HepG2 (cell line): ENCODE data around the gene RABGAP1. TPM values are rescaled to one million over a fixed set of nuclear protein-coding genes. Genes with fewer than 3 reads are reported as not detected.

Experiments used
- HES4 ChIP-seq: sonication (generic); formaldehyde crosslinking; IDR thresholded peaks from 2 replicates; pipeline ENCODE4 v1.9.0; 2021; ENCODE audit warnings: mild to moderate bottlenecking, missing genetic modification reagents, borderline replicate concordance
- HNF4G ChIP-seq, 2 experiments: sonication (generic) in 1 of 2; formaldehyde crosslinking in 1 of 2; IDR thresholded peaks; 2 replicates each; pipeline versions ENCODE4 v1.4.0 to v1.6.1; 2011 to 2020; ENCODE audit warnings: borderline replicate concordance in 2 of 2, low read depth in 2 of 2, mild to moderate bottlenecking in 2 of 2, low read length in 1 of 2, missing genetic modification reagents in 1 of 2, moderate library complexity in 1 of 2
- IRF2 ChIP-seq: IDR thresholded peaks from 2 replicates; pipeline ENCODE4 v1.6.1; 2018; ENCODE audit warnings: missing genetic modification reagents, missing compliant biosample characterization
- NCOA1 ChIP-seq: sonication (generic); formaldehyde crosslinking; IDR thresholded peaks from 2 replicates; pipeline ENCODE4 v1.9.0; 2021; ENCODE audit warnings: missing genetic modification reagents
- PHF21A ChIP-seq: sonication (generic); formaldehyde crosslinking; IDR thresholded peaks from 2 replicates; pipeline ENCODE4 v1.5.0; 2020; ENCODE audit warnings: mild to moderate bottlenecking, missing genetic modification reagents
- SATB2 ChIP-seq: sonication (generic); formaldehyde crosslinking; IDR thresholded peaks from 2 replicates; pipeline ENCODE4 v1.5.0; 2020; ENCODE audit warnings: missing genetic modification reagents
- SMAD1 ChIP-seq: sonication (generic); formaldehyde crosslinking; IDR thresholded peaks from 2 replicates; pipeline ENCODE4 v1.4.0; 2020; ENCODE audit warnings: missing genetic modification reagents, low read depth, mild to moderate bottlenecking, borderline replicate concordance
- STAG1 ChIP-seq: sonication (generic); formaldehyde crosslinking; IDR thresholded peaks from 2 replicates; pipeline ENCODE4 v1.4.0; 2020; ENCODE audit warnings: missing genetic modification reagents
- ZFX ChIP-seq: sonication (generic); formaldehyde crosslinking; IDR thresholded peaks from 2 replicates; pipeline ENCODE4 v1.4.0; 2020; ENCODE audit warnings: mild to moderate bottlenecking, low read depth, missing genetic modification reagents, moderate library complexity
- ZNF10 ChIP-seq: sonication (generic); formaldehyde crosslinking; IDR thresholded peaks from 2 replicates; pipeline ENCODE4 v1.4.0; 2020; ENCODE audit warnings: mild to moderate bottlenecking, low read depth, missing genetic modification reagents, borderline replicate concordance
- ZNF558 ChIP-seq: sonication (generic); formaldehyde crosslinking; IDR thresholded peaks from 2 replicates; pipeline ENCODE4 v1.9.0; 2022; ENCODE audit warnings: mild to moderate bottlenecking, missing genetic modification reagents, borderline replicate concordance
- ZNF678 ChIP-seq: sonication (generic); formaldehyde crosslinking; IDR thresholded peaks from 2 replicates; pipeline ENCODE4 v1.4.0; 2020; ENCODE audit warnings: mild to moderate bottlenecking, missing genetic modification reagents
- ZNF703 ChIP-seq: sonication (generic); formaldehyde crosslinking; IDR thresholded peaks from 2 replicates; pipeline ENCODE4 v1.5.1; 2020; ENCODE audit warnings: missing genetic modification reagents, mild to moderate bottlenecking, moderate library complexity, borderline replicate concordance
- polyA plus RNA-seq, 8 experiments: library from polyadenylated mRNA; depleted of rRNA in 3 of 8; stranded (reverse) in 7 of 8; unstranded in 1 of 8; fragments of >200 nt; fragmentation: Illumina TruSeq in 4 of 8; extraction: Trizol in 4 of 8; gene quantifications; 2 replicates each; pipeline versions ENCODE4 v1.2.1 to v1.2.3, GENCODE V29; 2011 to 2016; ENCODE audit warnings: low read depth in 4 of 8, missing spikeins in 1 of 8, mixed read lengths in 1 of 8; ENCODE audit not compliant: insufficient read depth in 1 of 8
- total RNA-seq, 5 experiments: library from RNA; depleted of rRNA; stranded (reverse); fragments of >200 nt; fragmentation: Illumina TruSeq; extraction: Trizol; gene quantifications; 2 replicates each; pipeline ENCODE4 v1.2.3, GENCODE V29; 2016; ENCODE audit warnings: low read depth in 1 of 5
- TF ChIP-seq, protein P1 (sequence below): IDR thresholded peaks from 2 replicates; pipeline ENCODE4 v1.6.1; 2016; ENCODE audit warnings: mild to moderate bottlenecking
- TF ChIP-seq, protein P2 (sequence below): IDR thresholded peaks from 2 replicates; pipeline ENCODE4 v1.6.1; 2012; ENCODE audit warnings: low read depth, low read length, improper control_type of control experiment
- TF ChIP-seq, protein P3 (sequence below), 2 experiments: sonication (generic) in 1 of 2; formaldehyde crosslinking in 1 of 2; IDR thresholded peaks; 2 replicates each; pipeline versions ENCODE4 v1.5.1 to v1.6.1; 2011 to 2020; ENCODE audit warnings: borderline replicate concordance in 1 of 2, low read depth in 1 of 2, low read length in 1 of 2, mild to moderate bottlenecking in 1 of 2, missing genetic modification reagents in 1 of 2, moderate library complexity in 1 of 2
- TF ChIP-seq, protein P4 (sequence below): sonication (generic); formaldehyde crosslinking; IDR thresholded peaks from 2 replicates; pipeline ENCODE4 v1.4.0; 2020; ENCODE audit warnings: missing genetic modification reagents, borderline replicate concordance
- TF ChIP-seq, protein P5 (sequence below): sonication (generic); formaldehyde crosslinking; IDR thresholded peaks from 2 replicates; pipeline ENCODE4 v1.5.0; 2020; ENCODE audit warnings: missing genetic modification reagents
- TF ChIP-seq, protein P6 (sequence below): sonication (generic); IDR thresholded peaks from 2 replicates; pipeline ENCODE4 v1.6.1; 2016; ENCODE audit warnings: low read depth, borderline replicate concordance

Gene RABGAP1
- total and polyA plus RNA-seq, 2 of the 13 experiments (the other 11 are each of a cell fraction or from before 2014, with no cell fraction given) = 19.1 to 19.3 TPM

DNA sequence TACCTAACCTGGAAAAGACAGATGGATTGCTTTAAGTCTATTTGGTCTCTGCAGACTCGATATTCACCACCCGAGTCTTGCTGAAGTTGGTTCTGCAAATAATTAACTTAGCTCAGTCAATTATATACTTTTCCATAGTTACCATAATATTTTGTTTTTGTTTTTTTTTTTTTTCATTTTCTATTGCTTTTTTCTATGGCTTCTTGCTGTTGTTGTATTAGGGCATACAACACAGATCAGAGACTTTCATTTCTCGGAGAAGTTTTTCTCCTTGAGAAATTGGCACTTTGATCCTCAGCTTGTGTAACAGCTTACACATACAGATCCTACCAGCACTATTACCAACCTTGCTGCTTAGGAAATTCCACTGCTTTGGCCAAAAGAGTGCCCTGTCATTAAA lies 180.6 kb downstream of the RABGAP1 start (continued):
- TF ChIP-seq IRF2 = no peak
- TF ChIP-seq ZNF10 (CRISPR knock-in tag) = no peak
- no peak for TF ChIP-seq ZNF678 (CRISPR knock-in tag)
- no peak for TF ChIP-seq PHF21A
- TF ChIP-seq ZNF558 = no peak
- no peak for TF ChIP-seq SMAD1 (CRISPR knock-in tag)
- TF ChIP-seq HNF4G (IDR thresholded peaks at IDR 0.05; ENCODE audit: borderline replicate concordance, low read depth, low read length) = 0 out of 2 replicates have a peak, but pooled peaks have one; percentile 29
- no peak for TF ChIP-seq HNF4G (CRISPR knock-in tag; IDR thresholded peaks at IDR 0.05; ENCODE audit: borderline replicate concordance, low read depth)
- TF ChIP-seq SATB2 (CRISPR knock-in tag) = no peak
- TF ChIP-seq, protein P1, sequence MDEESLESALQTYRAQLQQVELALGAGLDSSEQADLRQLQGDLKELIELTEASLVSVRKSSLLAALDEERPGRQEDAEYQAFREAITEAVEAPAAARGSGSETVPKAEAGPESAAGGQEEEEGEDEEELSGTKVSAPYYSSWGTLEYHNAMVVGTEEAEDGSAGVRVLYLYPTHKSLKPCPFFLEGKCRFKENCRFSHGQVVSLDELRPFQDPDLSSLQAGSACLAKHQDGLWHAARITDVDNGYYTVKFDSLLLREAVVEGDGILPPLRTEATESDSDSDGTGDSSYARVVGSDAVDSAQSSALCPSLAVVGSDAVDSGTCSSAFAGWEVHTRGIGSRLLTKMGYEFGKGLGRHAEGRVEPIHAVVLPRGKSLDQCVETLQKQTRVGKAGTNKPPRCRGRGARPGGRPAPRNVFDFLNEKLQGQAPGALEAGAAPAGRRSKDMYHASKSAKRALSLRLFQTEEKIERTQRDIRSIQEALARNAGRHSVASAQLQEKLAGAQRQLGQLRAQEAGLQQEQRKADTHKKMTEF (CRISPR knock-in tag) = no peak
- TF ChIP-seq, protein P2, sequence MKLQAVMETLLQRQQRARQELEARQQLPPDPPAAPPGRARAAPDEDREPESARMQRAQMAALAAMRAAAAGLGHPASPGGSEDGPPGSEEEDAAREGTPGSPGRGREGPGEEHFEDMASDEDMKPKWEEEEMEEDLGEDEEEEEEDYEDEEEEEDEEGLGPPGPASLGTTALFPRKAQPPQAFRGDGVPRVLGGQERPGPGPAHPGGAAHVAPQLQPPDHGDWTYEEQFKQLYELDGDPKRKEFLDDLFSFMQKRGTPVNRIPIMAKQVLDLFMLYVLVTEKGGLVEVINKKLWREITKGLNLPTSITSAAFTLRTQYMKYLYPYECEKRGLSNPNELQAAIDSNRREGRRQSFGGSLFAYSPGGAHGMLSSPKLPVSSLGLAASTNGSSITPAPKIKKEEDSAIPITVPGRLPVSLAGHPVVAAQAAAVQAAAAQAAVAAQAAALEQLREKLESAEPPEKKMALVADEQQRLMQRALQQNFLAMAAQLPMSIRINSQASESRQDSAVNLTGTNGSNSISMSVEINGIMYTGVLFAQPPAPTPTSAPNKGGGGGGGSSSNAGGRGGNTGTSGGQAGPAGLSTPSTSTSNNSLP = peak; percentile 55; the same call in 1 of the 2 replicates
- TF ChIP-seq, protein P3, sequence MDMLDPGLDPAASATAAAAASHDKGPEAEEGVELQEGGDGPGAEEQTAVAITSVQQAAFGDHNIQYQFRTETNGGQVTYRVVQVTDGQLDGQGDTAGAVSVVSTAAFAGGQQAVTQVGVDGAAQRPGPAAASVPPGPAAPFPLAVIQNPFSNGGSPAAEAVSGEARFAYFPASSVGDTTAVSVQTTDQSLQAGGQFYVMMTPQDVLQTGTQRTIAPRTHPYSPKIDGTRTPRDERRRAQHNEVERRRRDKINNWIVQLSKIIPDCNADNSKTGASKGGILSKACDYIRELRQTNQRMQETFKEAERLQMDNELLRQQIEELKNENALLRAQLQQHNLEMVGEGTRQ (IDR thresholded peaks at IDR 0.05; ENCODE audit: low read depth, low read length) = no peak
- TF ChIP-seq, protein P3 (CRISPR knock-in tag; IDR thresholded peaks at IDR 0.05; ENCODE audit: borderline replicate concordance) = no peak
- no peak for TF ChIP-seq ZFX (CRISPR knock-in tag)
- TF ChIP-seq, protein P4, sequence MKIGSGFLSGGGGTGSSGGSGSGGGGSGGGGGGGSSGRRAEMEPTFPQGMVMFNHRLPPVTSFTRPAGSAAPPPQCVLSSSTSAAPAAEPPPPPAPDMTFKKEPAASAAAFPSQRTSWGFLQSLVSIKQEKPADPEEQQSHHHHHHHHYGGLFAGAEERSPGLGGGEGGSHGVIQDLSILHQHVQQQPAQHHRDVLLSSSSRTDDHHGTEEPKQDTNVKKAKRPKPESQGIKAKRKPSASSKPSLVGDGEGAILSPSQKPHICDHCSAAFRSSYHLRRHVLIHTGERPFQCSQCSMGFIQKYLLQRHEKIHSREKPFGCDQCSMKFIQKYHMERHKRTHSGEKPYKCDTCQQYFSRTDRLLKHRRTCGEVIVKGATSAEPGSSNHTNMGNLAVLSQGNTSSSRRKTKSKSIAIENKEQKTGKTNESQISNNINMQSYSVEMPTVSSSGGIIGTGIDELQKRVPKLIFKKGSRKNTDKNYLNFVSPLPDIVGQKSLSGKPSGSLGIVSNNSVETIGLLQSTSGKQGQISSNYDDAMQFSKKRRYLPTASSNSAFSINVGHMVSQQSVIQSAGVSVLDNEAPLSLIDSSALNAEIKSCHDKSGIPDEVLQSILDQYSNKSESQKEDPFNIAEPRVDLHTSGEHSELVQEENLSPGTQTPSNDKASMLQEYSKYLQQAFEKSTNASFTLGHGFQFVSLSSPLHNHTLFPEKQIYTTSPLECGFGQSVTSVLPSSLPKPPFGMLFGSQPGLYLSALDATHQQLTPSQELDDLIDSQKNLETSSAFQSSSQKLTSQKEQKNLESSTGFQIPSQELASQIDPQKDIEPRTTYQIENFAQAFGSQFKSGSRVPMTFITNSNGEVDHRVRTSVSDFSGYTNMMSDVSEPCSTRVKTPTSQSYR (CRISPR knock-in tag) = no peak
- TF ChIP-seq STAG1 (CRISPR knock-in tag) = no peak
- TF ChIP-seq, protein P5, sequence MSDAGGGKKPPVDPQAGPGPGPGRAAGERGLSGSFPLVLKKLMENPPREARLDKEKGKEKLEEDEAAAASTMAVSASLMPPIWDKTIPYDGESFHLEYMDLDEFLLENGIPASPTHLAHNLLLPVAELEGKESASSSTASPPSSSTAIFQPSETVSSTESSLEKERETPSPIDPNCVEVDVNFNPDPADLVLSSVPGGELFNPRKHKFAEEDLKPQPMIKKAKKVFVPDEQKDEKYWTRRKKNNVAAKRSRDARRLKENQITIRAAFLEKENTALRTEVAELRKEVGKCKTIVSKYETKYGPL (CRISPR knock-in tag) = 0 out of 2 replicates have a peak, but pooled peaks have one; percentile 29
- TF ChIP-seq, protein P6, sequence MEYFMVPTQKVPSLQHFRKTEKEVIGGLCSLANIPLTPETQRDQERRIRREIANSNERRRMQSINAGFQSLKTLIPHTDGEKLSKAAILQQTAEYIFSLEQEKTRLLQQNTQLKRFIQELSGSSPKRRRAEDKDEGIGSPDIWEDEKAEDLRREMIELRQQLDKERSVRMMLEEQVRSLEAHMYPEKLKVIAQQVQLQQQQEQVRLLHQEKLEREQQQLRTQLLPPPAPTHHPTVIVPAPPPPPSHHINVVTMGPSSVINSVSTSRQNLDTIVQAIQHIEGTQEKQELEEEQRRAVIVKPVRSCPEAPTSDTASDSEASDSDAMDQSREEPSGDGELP = no peak
- no peak for TF ChIP-seq ZNF703 (CRISPR knock-in tag)
- no peak for TF ChIP-seq HES4 (CRISPR knock-in tag)
- TF ChIP-seq NCOA1 (CRISPR knock-in tag) = no peak
